SK-N-MC (cell line): ENCODE measurements around the gene RPL22.

Source experiments
- EZH2 ChIP-seq: fragments of 200-600 bp; sonication (generic); IDR thresholded peaks from one replicate; pipeline ENCODE4 v1.6.1; 2017; ENCODE audit warnings: antibody characterized with exemption
- POLR2AphosphoS5 ChIP-seq: IDR thresholded peaks from 2 replicates; pipeline ENCODE4 v1.6.1; 2012; ENCODE audit warnings: mild to moderate bottlenecking, low read depth, low read length, borderline replicate concordance

GRCh38 chr1:6221210-6221784 lies 21.9 kb upstream of the RPL22 start:
- TF ChIP-seq POLR2AphosphoS5 (no peak), EZH2 (no peak)
